ENCODE results near the gene PAFAH1B2. TPM values are rescaled to one million over a fixed set of nuclear protein-coding genes. Genes with fewer than 3 reads are reported as not detected.
A peak's percentile ranks its signal among the peaks of the same experiment; 100 is the strongest.

Gene PAFAH1B2
- total and polyA plus RNA-seq, 10 of the 15 experiments (the other 5 are each of a cell fraction or from before 2014, with no cell fraction given) = 17.6 to 64.8 (median 47.6) TPM

DNA sequence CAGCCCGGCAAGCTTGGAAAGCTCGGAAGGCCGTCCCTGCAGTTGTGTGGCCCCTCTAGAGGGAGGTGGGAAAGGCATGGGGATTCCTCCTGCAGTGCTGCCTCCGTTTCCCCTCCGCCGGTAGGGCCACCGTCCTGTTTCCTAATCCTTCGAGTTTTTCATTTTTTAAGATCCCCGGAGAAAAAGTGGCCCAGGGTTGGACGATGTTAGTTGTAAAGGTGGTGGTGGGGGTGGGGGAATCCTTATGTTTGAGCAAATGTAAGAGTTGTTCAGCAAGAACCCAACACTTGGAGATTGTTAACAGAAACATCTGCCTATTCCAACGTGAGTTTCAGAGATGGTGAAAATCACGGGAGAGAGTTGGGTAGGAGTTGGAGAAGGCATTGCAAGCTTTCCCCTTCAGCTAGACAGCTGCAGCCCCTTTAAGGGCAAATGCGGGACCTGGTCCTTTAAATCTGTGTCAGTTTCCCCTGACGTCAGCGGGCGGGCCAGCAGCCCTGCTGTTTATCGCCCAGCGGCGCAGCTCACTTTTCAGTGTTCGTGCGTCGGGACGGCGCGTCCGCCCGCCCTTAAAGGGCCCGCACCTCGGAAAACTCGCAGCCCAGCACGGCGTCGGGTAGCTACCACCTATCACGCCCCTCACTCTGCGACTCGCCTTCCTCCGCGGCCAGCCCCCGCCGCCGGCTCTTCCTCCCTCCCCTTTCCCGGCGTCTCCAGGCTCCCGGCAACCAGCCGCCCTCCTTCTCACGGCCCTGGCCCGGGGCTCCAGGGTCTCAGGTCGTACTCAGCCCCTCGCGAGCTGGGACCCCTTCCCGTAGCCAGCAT is 34.3 kb downstream of the PAFAH1B2 start, which contains the start of gene SIDT2 (continued):
- TF ChIP-seq, protein P1, sequence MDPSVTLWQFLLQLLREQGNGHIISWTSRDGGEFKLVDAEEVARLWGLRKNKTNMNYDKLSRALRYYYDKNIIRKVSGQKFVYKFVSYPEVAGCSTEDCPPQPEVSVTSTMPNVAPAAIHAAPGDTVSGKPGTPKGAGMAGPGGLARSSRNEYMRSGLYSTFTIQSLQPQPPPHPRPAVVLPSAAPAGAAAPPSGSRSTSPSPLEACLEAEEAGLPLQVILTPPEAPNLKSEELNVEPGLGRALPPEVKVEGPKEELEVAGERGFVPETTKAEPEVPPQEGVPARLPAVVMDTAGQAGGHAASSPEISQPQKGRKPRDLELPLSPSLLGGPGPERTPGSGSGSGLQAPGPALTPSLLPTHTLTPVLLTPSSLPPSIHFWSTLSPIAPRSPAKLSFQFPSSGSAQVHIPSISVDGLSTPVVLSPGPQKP (IDR thresholded peaks at IDR 0.05; ENCODE audit: low read depth, low read length) = no peak
- TF ChIP-seq MEF2A (IDR thresholded peaks at IDR 0.05; ENCODE audit: insufficient read depth, low read depth, low read length) (no peak), MTA3 (IDR thresholded peaks at IDR 0.05; ENCODE audit: borderline replicate concordance, low read length) (no peak), KDM1A (IDR thresholded peaks at IDR 0.05; ENCODE audit: borderline replicate concordance) (no peak), SP1 (IDR thresholded peaks at IDR 0.05; ENCODE audit: low read depth, low read length) (peak; percentile 80), SPI1 (IDR thresholded peaks at IDR 0.05; ENCODE audit: borderline replicate concordance, insufficient read depth, low read depth, low read length) (no peak), STAT1 (conservative IDR thresholded peaks at IDR 0.05) (no peak), RCOR1 (conservative IDR thresholded peaks at IDR 0.05; ENCODE audit: low read depth, low read length) (no peak), SREBF2 (IDR thresholded peaks at IDR 0.05; ENCODE audit: low read length) (no peak), HDGF (IDR thresholded peaks at IDR 0.05) (peak; percentile 76; the same call in 1 of the 2 replicates), ZNF24 (IDR thresholded peaks at IDR 0.05) (no peak), NR2C1 (IDR thresholded peaks at IDR 0.05) (no peak), SIX5 (IDR thresholded peaks at IDR 0.05; ENCODE audit: low read depth, low read length, severe bottlenecking) (peak; percentile 6)
- TF ChIP-seq, protein P2, sequence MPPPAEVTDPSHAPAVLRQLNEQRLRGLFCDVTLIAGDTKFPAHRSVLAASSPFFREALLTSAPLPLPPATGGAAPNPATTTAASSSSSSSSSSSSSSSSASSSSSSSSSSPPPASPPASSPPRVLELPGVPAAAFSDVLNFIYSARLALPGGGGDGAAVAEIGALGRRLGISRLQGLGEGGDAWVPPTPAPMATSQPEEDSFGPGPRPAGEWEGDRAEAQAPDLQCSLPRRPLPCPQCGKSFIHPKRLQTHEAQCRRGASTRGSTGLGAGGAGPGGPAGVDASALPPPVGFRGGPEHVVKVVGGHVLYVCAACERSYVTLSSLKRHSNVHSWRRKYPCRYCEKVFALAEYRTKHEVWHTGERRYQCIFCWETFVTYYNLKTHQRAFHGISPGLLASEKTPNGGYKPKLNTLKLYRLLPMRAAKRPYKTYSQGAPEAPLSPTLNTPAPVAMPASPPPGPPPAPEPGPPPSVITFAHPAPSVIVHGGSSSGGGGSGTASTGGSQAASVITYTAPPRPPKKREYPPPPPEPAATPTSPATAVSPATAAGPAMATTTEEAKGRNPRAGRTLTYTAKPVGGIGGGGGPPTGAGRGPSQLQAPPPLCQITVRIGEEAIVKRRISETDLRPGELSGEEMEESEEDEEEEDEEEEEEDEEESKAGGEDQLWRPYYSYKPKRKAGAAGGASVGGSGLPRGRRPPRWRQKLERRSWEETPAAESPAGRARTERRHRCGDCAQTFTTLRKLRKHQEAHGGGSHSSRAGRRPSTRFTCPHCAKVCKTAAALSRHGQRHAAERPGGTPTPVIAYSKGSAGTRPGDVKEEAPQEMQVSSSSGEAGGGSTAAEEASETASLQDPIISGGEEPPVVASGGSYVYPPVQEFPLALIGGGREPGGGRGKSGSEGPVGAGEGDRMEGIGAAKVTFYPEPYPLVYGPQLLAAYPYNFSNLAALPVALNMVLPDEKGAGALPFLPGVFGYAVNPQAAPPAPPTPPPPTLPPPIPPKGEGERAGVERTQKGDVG (CRISPR knock-in tag; IDR thresholded peaks at IDR 0.05) = no peak
- TF ChIP-seq, protein P3, sequence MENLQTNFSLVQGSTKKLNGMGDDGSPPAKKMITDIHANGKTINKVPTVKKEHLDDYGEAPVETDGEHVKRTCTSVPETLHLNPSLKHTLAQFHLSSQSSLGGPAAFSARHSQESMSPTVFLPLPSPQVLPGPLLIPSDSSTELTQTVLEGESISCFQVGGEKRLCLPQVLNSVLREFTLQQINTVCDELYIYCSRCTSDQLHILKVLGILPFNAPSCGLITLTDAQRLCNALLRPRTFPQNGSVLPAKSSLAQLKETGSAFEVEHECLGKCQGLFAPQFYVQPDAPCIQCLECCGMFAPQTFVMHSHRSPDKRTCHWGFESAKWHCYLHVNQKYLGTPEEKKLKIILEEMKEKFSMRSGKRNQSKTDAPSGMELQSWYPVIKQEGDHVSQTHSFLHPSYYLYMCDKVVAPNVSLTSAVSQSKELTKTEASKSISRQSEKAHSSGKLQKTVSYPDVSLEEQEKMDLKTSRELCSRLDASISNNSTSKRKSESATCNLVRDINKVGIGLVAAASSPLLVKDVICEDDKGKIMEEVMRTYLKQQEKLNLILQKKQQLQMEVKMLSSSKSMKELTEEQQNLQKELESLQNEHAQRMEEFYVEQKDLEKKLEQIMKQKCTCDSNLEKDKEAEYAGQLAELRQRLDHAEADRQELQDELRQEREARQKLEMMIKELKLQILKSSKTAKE (IDR thresholded peaks at IDR 0.05; ENCODE audit: low read depth, poor library complexity, severe bottlenecking) = peak; percentile 34
- TF ChIP-seq, protein P4, sequence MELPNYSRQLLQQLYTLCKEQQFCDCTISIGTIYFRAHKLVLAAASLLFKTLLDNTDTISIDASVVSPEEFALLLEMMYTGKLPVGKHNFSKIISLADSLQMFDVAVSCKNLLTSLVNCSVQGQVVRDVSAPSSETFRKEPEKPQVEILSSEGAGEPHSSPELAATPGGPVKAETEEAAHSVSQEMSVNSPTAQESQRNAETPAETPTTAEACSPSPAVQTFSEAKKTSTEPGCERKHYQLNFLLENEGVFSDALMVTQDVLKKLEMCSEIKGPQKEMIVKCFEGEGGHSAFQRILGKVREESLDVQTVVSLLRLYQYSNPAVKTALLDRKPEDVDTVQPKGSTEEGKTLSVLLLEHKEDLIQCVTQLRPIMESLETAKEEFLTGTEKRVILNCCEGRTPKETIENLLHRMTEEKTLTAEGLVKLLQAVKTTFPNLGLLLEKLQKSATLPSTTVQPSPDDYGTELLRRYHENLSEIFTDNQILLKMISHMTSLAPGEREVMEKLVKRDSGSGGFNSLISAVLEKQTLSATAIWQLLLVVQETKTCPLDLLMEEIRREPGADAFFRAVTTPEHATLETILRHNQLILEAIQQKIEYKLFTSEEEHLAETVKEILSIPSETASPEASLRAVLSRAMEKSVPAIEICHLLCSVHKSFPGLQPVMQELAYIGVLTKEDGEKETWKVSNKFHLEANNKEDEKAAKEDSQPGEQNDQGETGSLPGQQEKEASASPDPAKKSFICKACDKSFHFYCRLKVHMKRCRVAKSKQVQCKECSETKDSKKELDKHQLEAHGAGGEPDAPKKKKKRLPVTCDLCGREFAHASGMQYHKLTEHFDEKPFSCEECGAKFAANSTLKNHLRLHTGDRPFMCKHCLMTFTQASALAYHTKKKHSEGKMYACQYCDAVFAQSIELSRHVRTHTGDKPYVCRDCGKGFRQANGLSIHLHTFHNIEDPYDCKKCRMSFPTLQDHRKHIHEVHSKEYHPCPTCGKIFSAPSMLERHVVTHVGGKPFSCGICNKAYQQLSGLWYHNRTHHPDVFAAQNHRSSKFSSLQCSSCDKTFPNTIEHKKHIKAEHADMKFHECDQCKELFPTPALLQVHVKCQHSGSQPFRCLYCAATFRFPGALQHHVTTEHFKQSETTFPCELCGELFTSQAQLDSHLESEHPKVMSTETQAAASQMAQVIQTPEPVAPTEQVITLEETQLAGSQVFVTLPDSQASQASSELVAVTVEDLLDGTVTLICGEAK (IDR thresholded peaks at IDR 0.05; ENCODE audit: borderline replicate concordance) = no peak; the same call in 1 of the 2 replicates
- TF ChIP-seq, protein P5, sequence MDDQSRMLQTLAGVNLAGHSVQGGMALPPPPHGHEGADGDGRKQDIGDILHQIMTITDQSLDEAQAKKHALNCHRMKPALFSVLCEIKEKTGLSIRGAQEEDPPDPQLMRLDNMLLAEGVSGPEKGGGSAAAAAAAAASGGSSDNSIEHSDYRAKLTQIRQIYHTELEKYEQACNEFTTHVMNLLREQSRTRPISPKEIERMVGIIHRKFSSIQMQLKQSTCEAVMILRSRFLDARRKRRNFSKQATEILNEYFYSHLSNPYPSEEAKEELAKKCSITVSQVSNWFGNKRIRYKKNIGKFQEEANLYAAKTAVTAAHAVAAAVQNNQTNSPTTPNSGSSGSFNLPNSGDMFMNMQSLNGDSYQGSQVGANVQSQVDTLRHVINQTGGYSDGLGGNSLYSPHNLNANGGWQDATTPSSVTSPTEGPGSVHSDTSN (IDR thresholded peaks at IDR 0.05; ENCODE audit: insufficient replicate concordance, low read depth, low read length) = no peak
